ENCODE measurements around the gene LARGE2.

DNA sequence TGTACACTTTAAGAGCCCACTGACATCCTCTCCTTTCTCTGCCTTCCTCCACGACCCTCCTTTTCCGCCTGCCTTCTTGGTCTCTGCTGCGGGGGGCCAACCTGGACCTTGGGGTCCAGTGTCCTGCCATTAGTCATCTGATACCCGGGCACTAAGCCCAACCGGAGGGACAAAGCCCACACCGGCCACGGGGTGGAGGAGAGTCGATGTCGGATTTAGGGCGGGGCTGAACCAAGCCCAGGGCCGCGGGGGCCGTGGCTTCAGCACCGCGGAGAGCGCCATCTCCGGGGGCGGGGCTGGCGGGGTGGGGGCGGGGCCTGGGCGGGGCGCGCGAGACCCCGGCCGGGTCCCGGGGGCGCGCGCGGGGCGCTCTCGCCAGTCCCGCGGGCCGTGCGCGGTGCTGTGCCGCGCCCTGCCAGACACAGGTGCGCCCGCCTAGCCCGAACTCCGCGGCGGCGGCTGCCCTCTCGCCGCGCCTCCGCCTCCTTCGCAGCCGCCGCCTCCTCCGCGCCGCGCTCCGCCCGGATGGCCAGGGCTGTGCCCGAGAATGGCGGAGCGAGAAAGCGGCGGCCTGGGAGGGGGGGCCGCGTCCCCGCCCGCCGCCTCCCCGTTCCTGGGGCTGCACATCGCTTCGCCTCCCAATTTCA, 37.1 kb upstream of the LARGE2 start, which contains the start of gene MAPK8IP1:
- TF ChIP-seq EP300 (IDR thresholded peaks at IDR 0.05; ENCODE audit: borderline replicate concordance in 1 of 2, control insufficient read depth in 1 of 2, low read depth in 2 of 2, low read length in 2 of 2) (no peak), JUNB (IDR thresholded peaks at IDR 0.05) (no peak), CREB1 (IDR thresholded peaks at IDR 0.05; ENCODE audit: low read depth) (no peak), ATF7 (IDR thresholded peaks at IDR 0.05; ENCODE audit: low read depth) (no peak), ZNF384 (IDR thresholded peaks at IDR 0.05; ENCODE audit: borderline replicate concordance, low read depth, low read length) (no peak), BCL11A (IDR thresholded peaks at IDR 0.05; ENCODE audit: low read depth, low read length) (no peak), NRF1 (conservative IDR thresholded peaks at IDR 0.05; ENCODE audit: low read depth, low read length) (no peak), ZNF217 (IDR thresholded peaks at IDR 0.05) (no peak), CREM (IDR thresholded peaks at IDR 0.05; ENCODE audit: low read depth) (no peak), ATF3 (IDR thresholded peaks at IDR 0.05; ENCODE audit: borderline replicate concordance, extremely low read depth, low read depth, low read length) (no peak), POLR2AphosphoS5 (IDR thresholded peaks at IDR 0.05; ENCODE audit: low read length) (no peak)
- TF ChIP-seq, protein P1, sequence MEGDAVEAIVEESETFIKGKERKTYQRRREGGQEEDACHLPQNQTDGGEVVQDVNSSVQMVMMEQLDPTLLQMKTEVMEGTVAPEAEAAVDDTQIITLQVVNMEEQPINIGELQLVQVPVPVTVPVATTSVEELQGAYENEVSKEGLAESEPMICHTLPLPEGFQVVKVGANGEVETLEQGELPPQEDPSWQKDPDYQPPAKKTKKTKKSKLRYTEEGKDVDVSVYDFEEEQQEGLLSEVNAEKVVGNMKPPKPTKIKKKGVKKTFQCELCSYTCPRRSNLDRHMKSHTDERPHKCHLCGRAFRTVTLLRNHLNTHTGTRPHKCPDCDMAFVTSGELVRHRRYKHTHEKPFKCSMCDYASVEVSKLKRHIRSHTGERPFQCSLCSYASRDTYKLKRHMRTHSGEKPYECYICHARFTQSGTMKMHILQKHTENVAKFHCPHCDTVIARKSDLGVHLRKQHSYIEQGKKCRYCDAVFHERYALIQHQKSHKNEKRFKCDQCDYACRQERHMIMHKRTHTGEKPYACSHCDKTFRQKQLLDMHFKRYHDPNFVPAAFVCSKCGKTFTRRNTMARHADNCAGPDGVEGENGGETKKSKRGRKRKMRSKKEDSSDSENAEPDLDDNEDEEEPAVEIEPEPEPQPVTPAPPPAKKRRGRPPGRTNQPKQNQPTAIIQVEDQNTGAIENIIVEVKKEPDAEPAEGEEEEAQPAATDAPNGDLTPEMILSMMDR (IDR thresholded peaks at IDR 0.05 in 2 of 3, conservative IDR thresholded peaks at IDR 0.05 in 1 of 3; ENCODE audit: control insufficient read depth in 2 of 3, extremely low read depth in 1 of 3, insufficient read depth in 1 of 3, low read depth in 3 of 3, low read length in 3 of 3), result no peak

All from GM12878 (cell line).